IPS DF 4.7 (cell line): Measurements from ENCODE around the gene IL3.

Source experiments
- DNase-seq: peaks from one replicate; pipeline ENCODE4 v3.0.0-alpha.2; 2013; ENCODE audit warnings: low spot score; ENCODE audit errors: extremely low read depth

Gene IL3

GRCh38 chr5:132072070-132072469 is 11.6 kb downstream of the IL3 start:
- DNase-seq = no peak

GRCh38 chr5:132072528-132072927 is 12.1 kb downstream of the IL3 start:
- DNase-seq = no peak

GRCh38 chr5:132073231-132074013 is 13.0 kb downstream of the IL3 start, which contains the start of gene CSF2:
Gene CSF2 (plus strand): TSS chr5:132073789. CDS start chr5:132073824, 35 bp downstream.
- no peak for DNase-seq

GRCh38 chr5:132074091-132074771 is 13.8 kb downstream of the IL3 start:
- no peak for DNase-seq

GRCh38 chr5:132074772-132075718 is 14.6 kb downstream of the IL3 start:
- DNase-seq = no peak

- no peak for DNase-seq
These were observed 15.2 kb downstream of the IL3 start for GRCh38 chr5:132075719-132076077.

- no peak for DNase-seq
These were observed 15.9 kb downstream of the IL3 start for GRCh38 chr5:132076202-132076830.

- no peak for DNase-seq
These were observed 16.5 kb downstream of the IL3 start for GRCh38 chr5:132076983-132077382.

- DNase-seq = no peak
These were observed 18.6 kb downstream of the IL3 start for GRCh38 chr5:132079081-132079480.

GRCh38 chr5:132079619-132080018 is 19.2 kb downstream of the IL3 start:
- DNase-seq = no peak

GRCh38 chr5:132080595-132080994 is 20.1 kb downstream of the IL3 start:
- no peak for DNase-seq

- DNase-seq = no peak
These were observed 21.0 kb downstream of the IL3 start for GRCh38 chr5:132081458-132081857.

GRCh38 chr5:132082329-132083023 is 22.0 kb downstream of the IL3 start:
- no peak for DNase-seq

- DNase-seq = no peak
These were observed 22.7 kb downstream of the IL3 start for GRCh38 chr5:132083071-132083678.

- DNase-seq = no peak
These were observed 25.2 kb downstream of the IL3 start for GRCh38 chr5:132085686-132086085.

GRCh38 chr5:132086277-132086794 is 25.9 kb downstream of the IL3 start:
- DNase-seq = no peak

- DNase-seq = no peak
These were observed 26.7 kb downstream of the IL3 start for GRCh38 chr5:132087176-132087575.

- DNase-seq = no peak
These were observed 27.2 kb downstream of the IL3 start for GRCh38 chr5:132087661-132088060.

GRCh38 chr5:132089363-132089762 is 28.9 kb downstream of the IL3 start:
- DNase-seq = no peak

GRCh38 chr5:132090107-132090506 is 29.7 kb downstream of the IL3 start:
- no peak for DNase-seq
